Measurements from ENCODE around the gene TBCEL.
"Not testable (repeated sequence)": the region's sequence is repeated elsewhere in the genome, so short reads cannot be mapped to it uniquely, and the experiment has no call there.

The TBCEL gene

GRCh38 chr11:121029153-121029552 is 5.3 kb downstream of the TBCEL start:
- no peak for DNase-seq (ENCODE audit: low read depth)

- no peak for DNase-seq (ENCODE audit: low read depth)
Observed at GRCh38 chr11:121029813-121030445, 6.0 kb downstream of the TBCEL start.

- no peak for DNase-seq (ENCODE audit: low read depth)
Observed at GRCh38 chr11:121031167-121031566, 7.3 kb downstream of the TBCEL start.

- not testable (repeated sequence) for DNase-seq (ENCODE audit: low read depth)
Observed at GRCh38 chr11:121031648-121032047, 7.7 kb downstream of the TBCEL start.

- DNase-seq (ENCODE audit: low read depth), result no peak
Observed at GRCh38 chr11:121032546-121032945, 8.6 kb downstream of the TBCEL start.

GRCh38 chr11:121033635-121034034 is 9.7 kb downstream of the TBCEL start:
- no peak for DNase-seq (ENCODE audit: low read depth)

- no peak for DNase-seq (ENCODE audit: low read depth)
Observed at GRCh38 chr11:121035169-121035755, 11.4 kb downstream of the TBCEL start.

GRCh38 chr11:121035780-121036179 is 11.9 kb downstream of the TBCEL start:
- DNase-seq (ENCODE audit: low read depth), result no peak

- no peak for DNase-seq (ENCODE audit: low read depth)
Observed at GRCh38 chr11:121037016-121037415, 13.1 kb downstream of the TBCEL start.

- DNase-seq (ENCODE audit: low read depth), result no peak
Observed at GRCh38 chr11:121038648-121039409, 14.9 kb downstream of the TBCEL start.

GRCh38 chr11:121039971-121040613 is 16.2 kb downstream of the TBCEL start:
- DNase-seq (ENCODE audit: low read depth), result no peak

- DNase-seq (ENCODE audit: low read depth), result no peak
Observed at GRCh38 chr11:121040614-121041002, 16.7 kb downstream of the TBCEL start.

- DNase-seq (ENCODE audit: low read depth), result no peak
Observed at GRCh38 chr11:121041072-121041471, 17.2 kb downstream of the TBCEL start.

GRCh38 chr11:121042296-121042695 is 18.4 kb downstream of the TBCEL start:
- no peak for DNase-seq (ENCODE audit: low read depth)

GRCh38 chr11:121047926-121048325 is 24.0 kb downstream of the TBCEL start:
- DNase-seq (ENCODE audit: low read depth), result no peak

- no peak for DNase-seq (ENCODE audit: low read depth)
Observed at GRCh38 chr11:121048464-121049233, 24.7 kb downstream of the TBCEL start.

GRCh38 chr11:121053244-121053643 is 29.3 kb downstream of the TBCEL start:
- no peak for DNase-seq (ENCODE audit: low read depth)

- no peak for DNase-seq (ENCODE audit: low read depth)
Observed at GRCh38 chr11:121054266-121054665, 30.4 kb downstream of the TBCEL start.

GRCh38 chr11:121055076-121055475 is 31.2 kb downstream of the TBCEL start:
- no peak for DNase-seq (ENCODE audit: low read depth)

- DNase-seq (ENCODE audit: low read depth), result no peak
Observed at GRCh38 chr11:121057922-121058321, 34.0 kb downstream of the TBCEL start.

- no peak for DNase-seq (ENCODE audit: low read depth)
Observed at GRCh38 chr11:121058941-121059340, 35.0 kb downstream of the TBCEL start.

GRCh38 chr11:121059605-121060004 is 35.7 kb downstream of the TBCEL start:
- DNase-seq (ENCODE audit: low read depth), result no peak

Data from activated T-cell treated with anti-CD3 and anti-CD28 coated beads for 24 hours (primary cell).